ENCODE data around the gene APOL5.

The APOL5 gene

DNA sequence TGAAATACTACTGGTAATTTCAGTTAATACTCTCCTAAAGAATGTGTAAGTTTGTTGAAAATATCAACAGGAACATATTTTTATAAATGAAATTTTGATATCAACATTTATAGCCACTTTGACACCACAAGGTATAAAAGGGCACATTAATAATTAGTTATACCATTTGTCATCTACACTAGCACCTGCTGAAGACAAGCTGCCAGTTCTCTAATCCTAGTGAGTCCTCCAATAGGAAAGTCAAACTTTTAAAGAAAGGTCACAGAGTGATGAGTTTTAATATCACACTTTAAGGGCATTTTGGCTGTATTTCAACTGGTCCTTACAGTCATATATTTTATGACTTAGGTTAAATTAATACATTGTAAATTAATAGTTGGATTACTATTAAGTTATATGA lies 52.3 kb downstream of the APOL5 start:
- H3K36me3 ChIP-seq (ENCODE audit: control insufficient read depth, insufficient read depth, low read length), result no peaks in the 10 kb centered on the region
- TF ChIP-seq, protein P1, sequence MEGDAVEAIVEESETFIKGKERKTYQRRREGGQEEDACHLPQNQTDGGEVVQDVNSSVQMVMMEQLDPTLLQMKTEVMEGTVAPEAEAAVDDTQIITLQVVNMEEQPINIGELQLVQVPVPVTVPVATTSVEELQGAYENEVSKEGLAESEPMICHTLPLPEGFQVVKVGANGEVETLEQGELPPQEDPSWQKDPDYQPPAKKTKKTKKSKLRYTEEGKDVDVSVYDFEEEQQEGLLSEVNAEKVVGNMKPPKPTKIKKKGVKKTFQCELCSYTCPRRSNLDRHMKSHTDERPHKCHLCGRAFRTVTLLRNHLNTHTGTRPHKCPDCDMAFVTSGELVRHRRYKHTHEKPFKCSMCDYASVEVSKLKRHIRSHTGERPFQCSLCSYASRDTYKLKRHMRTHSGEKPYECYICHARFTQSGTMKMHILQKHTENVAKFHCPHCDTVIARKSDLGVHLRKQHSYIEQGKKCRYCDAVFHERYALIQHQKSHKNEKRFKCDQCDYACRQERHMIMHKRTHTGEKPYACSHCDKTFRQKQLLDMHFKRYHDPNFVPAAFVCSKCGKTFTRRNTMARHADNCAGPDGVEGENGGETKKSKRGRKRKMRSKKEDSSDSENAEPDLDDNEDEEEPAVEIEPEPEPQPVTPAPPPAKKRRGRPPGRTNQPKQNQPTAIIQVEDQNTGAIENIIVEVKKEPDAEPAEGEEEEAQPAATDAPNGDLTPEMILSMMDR (IDR thresholded peaks at IDR 0.05; ENCODE audit: insufficient read depth, low read length, poor library complexity, severe bottlenecking), result no peak
- no peak overlapping the region for H3K4me3 ChIP-seq (replicated peaks; ENCODE audit: low read depth, low read length)
- DNase-seq (ENCODE audit: extremely low read depth, insufficient read length), result no peak
- no peaks in the 10 kb centered on the region for H3K27me3 ChIP-seq (replicated peaks; ENCODE audit: control insufficient read depth, insufficient read depth, low read length)

DNA sequence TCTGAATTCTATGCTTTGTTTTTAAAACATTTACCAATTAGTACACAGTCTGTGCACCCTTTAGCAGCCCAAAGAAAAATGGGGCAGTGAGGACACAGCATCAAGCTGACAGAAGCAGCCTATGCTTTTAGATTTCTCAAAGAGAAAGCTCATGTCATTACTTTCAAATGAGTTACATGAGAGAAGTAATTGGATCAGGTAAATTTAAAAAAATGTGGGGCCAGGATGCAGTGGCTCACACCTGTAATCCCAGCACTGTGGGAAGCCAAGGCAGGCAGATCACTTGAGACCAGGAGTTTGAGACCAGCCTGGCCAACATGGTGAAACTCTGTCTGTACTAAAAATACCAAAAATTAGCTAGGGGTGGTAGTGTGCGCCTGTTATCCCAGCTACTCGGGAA lies 57.7 kb downstream of the APOL5 start:
- no peaks in the 10 kb centered on the region; the same call in 1 of the 2 replicates for H3K27me3 ChIP-seq (replicated peaks; ENCODE audit: control insufficient read depth, insufficient read depth, low read length)
- H3K36me3 ChIP-seq (ENCODE audit: control insufficient read depth, insufficient read depth, low read length), result no peaks in the 10 kb centered on the region
- H3K4me3 ChIP-seq (replicated peaks; ENCODE audit: low read depth, low read length), result no peak overlapping the region
- TF ChIP-seq, protein P1 (IDR thresholded peaks at IDR 0.05; ENCODE audit: insufficient read depth, low read length, poor library complexity, severe bottlenecking), result no peak
- DNase-seq (ENCODE audit: extremely low read depth, insufficient read length), result no peak

DNA sequence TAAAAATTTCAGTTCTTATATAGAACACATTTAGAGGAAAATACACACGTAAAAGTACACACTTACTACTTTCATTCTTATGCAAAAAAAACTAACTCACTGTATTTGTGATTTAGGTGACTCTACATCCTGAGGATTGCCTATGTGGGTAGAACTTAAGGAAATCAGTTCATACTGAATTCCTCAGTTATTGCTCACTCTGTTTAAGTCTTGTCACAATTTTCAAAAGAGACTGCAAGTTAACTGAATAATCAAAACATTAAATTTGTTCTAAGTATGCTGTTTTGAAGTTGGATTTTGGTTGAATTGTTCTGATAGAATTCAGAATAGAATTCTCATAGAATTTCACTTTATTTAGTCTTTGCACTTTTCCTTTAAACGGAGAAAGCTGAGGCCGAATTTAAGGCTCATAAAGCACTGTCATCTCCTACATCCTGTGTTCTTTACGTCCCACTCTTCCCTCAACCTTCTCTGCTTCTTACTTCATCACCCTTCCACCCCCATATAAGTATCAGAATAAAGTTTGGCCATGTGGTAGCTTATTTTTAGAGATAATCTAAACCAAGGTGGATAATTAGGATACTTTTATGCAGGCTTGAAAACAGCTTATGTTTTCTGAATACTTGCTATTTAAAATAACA lies 59.8 kb downstream of the APOL5 start:
- Histone ChIP-seq H3K27me3 (replicated peaks; ENCODE audit: control insufficient read depth, insufficient read depth, low read length) (no peaks in the 10 kb centered on the region; the same call in 1 of the 2 replicates), H3K36me3 (ENCODE audit: control insufficient read depth, insufficient read depth, low read length) (no peaks in the 10 kb centered on the region), H3K4me3 (replicated peaks; ENCODE audit: low read depth, low read length) (no peak overlapping the region)
- DNase-seq (ENCODE audit: extremely low read depth, insufficient read length), result no peak
- TF ChIP-seq, protein P1 (IDR thresholded peaks at IDR 0.05; ENCODE audit: insufficient read depth, low read length, poor library complexity, severe bottlenecking), result no peak
